SK-MEL-5 (cell line): ENCODE results near the gene TBC1D8B. TPM values are rescaled to one million over a fixed set of nuclear protein-coding genes. Genes with fewer than 3 reads are reported as not detected.

ENCODE experiments used
- DNase-seq: peaks from one replicate; pipeline ENCODE4 v3.0.0-alpha.2; 2016; ENCODE audit warnings: low read depth, low spot score
- in situ Hi-C: cut with HindIII; loops from 2 replicates; pipeline ENCODE4 v1.10.0; 2016; ENCODE audit warnings: low sequenced_read_pairs, high pct_unique_total_duplicates, low pct_unique_long_range_greater_than_20kb
- total RNA-seq: library from RNA; depleted of rRNA; stranded (reverse); fragments of >200 nt; shearing (Covaris generic); gene quantifications from 2 replicates; pipeline ENCODE4 v1.2.3, GENCODE V29; 2014

TBC1D8B gene
- total RNA-seq, 1 experiment from 2014 or later: 2.4 TPM

GRCh38 chrX:106891762-106892460 lies 89.4 kb downstream of the TBC1D8B start:
- in situ Hi-C loops: no loop called here

GRCh38 chrX:106894392-106894909 lies 92.0 kb downstream of the TBC1D8B start:
- peak; percentile 81 for DNase-seq
- in situ Hi-C loops: no loop called here

More at GRCh38 chrX:106891762-106892460, 89.4 kb downstream of the TBC1D8B start:
- no peak for DNase-seq

GRCh38 chrX:106894978-106895452 lies 92.5 kb downstream of the TBC1D8B start:
- no peak for DNase-seq
- in situ Hi-C loops: no loop called here

GRCh38 chrX:106897259-106897658 lies 94.8 kb downstream of the TBC1D8B start:
- in situ Hi-C loops: no loop called here
- DNase-seq: no peak

GRCh38 chrX:106898462-106898861 lies 96.0 kb downstream of the TBC1D8B start:
- in situ Hi-C loops: no loop called here
- peak; percentile 81 for DNase-seq

GRCh38 chrX:106899276-106899675 lies 96.8 kb downstream of the TBC1D8B start:
- no peak for DNase-seq
- in situ Hi-C loops: no loop called here

- in situ Hi-C loops: no loop called here
- DNase-seq: no peak
Measured at GRCh38 chrX:106899841-106900240, 97.4 kb downstream of the TBC1D8B start.

- DNase-seq: no peak
- in situ Hi-C loops: no loop called here
Measured at GRCh38 chrX:106901341-106901740, 98.9 kb downstream of the TBC1D8B start.

GRCh38 chrX:106901781-106902219 lies 99.3 kb downstream of the TBC1D8B start:
- in situ Hi-C loops: no loop called here

GRCh38 chrX:106902684-106903083 lies 100.2 kb downstream of the TBC1D8B start:
- no peak for DNase-seq
- in situ Hi-C loops: no loop called here

More at GRCh38 chrX:106901781-106902219, 99.3 kb downstream of the TBC1D8B start:
- DNase-seq: no peak

GRCh38 chrX:106903291-106903824 lies 100.9 kb downstream of the TBC1D8B start, which contains the start of gene RIPPLY1:
TSS of gene RIPPLY1 (minus strand) at chrX:106903341. CDS start at chrX:106903287, 54 bp downstream.
- in situ Hi-C loops: no loop called here
- no peak for DNase-seq

- no peak for DNase-seq
- in situ Hi-C loops: no loop called here
Measured at GRCh38 chrX:106903856-106904528, 101.5 kb downstream of the TBC1D8B start.

GRCh38 chrX:106905064-106905708 lies 102.7 kb downstream of the TBC1D8B start:
- in situ Hi-C loops: no loop called here
- DNase-seq: no peak

GRCh38 chrX:106906361-106906760 lies 103.9 kb downstream of the TBC1D8B start:
- DNase-seq: no peak
- in situ Hi-C loops: no loop called here

- no peak for DNase-seq
- in situ Hi-C loops: no loop called here
Measured at GRCh38 chrX:106912864-106913263, 110.4 kb downstream of the TBC1D8B start.

GRCh38 chrX:106917830-106918500 lies 115.5 kb downstream of the TBC1D8B start:
- peak; percentile 54 for DNase-seq

GRCh38 chrX:106919932-106920452 lies 117.5 kb downstream of the TBC1D8B start, which contains the start of gene CLDN2:
TSS of gene CLDN2 (plus strand) at chrX:106920402. CDS start at chrX:106928229, 7,827 bp downstream.
- in situ Hi-C loops: no loop called here

More at GRCh38 chrX:106917830-106918500, 115.5 kb downstream of the TBC1D8B start:
- in situ Hi-C loops: no loop called here

More at GRCh38 chrX:106919932-106920452, 117.5 kb downstream of the TBC1D8B start, which contains the start of gene CLDN2:
- DNase-seq: no peak
